ENCODE measurements around the gene CNDP2. TPM values are rescaled to one million over a fixed set of nuclear protein-coding genes. Genes with fewer than 3 reads are reported as not detected.

Gene CNDP2
- 34.9 TPM for total RNA-seq

DNA sequence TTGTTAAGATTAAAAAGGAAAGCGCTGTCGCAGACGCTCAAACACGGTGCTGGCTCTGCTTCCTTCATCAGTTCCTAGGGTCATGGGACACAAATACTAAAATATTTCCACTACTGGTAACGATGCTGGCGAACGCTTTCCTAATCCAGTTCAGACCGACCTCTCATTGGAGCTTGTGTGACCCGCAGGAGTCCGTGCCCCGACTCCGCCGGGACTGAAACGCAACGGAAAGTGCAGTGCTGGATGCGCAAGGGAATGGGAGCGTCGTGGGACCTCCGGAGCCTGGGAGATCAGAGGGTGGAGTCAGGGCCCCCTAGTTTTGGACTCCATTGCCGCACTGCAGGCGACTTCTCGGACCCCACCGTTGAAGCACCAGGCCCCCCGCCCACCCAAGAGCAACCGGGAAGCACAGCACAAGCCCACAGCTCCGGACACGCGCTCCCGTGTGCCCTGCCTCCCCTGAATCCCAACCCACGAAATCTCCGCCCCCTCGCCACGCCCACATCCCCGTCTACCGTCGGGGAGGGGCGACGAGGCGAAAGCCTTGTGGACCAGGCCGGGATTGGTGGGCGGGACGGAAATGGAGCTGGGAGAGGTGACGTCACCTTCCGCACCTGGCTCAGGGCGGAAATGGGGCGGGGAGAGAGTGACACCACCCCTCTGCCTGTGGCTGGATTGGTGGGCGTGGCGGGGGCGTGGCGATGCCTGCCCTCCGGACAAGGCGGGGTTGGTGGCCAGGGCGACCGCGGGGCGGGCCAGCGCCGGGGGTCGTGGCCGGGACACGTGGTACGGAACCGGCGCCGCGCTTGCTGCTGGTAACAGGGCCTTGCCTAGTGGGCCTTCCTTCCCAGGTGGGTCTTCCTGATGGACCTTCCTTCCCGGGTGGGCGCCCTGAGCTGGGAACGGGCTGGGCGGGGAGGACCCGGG, at the start of gene CNDP2:
CNDP2 (plus strand) TSS at position 783 of the 927 bp plus-strand sequence. CDS start 3,611 bp downstream, outside the sequence.
- peak; percentile 99 for DNase-seq

DNA sequence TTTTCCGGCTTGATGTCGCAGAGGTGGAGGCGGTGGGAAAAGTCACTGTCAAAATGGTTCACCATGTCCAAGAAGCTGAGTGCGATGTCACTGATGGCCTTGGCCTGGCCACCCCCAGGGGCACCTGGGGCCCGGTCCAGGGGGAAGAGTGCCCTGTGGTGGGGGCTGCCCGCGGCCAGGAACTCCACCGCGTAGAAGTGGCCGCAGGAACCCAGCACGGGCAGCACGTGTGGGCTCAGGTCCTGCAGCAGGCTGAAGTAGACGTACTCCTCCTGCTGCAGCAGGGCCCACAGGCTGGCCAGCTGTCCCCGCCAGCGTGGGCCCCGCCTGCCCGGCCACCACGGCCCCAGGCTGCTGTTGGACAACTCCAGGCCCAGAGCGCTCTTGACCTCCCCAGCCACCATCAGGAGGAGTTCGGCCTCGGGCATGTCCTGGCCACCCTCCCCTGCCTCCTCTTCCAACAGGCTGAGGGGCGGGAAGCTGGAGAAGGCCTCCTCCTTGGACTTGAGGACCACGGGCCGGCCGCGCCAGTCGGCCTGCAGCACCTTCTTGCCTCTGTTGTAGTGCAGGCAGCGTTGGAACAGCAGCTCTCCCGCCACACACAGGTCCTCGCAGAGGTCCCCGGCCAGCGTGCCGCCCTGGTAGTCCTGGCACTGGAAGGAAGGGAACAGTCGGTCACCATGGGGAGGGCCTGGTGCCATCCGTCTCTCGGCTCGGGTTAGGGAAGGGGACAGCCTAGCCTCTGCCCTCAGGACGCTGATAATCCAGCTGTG, 49.3 kb upstream of the CNDP2 start:
- no peak for DNase-seq

DNA sequence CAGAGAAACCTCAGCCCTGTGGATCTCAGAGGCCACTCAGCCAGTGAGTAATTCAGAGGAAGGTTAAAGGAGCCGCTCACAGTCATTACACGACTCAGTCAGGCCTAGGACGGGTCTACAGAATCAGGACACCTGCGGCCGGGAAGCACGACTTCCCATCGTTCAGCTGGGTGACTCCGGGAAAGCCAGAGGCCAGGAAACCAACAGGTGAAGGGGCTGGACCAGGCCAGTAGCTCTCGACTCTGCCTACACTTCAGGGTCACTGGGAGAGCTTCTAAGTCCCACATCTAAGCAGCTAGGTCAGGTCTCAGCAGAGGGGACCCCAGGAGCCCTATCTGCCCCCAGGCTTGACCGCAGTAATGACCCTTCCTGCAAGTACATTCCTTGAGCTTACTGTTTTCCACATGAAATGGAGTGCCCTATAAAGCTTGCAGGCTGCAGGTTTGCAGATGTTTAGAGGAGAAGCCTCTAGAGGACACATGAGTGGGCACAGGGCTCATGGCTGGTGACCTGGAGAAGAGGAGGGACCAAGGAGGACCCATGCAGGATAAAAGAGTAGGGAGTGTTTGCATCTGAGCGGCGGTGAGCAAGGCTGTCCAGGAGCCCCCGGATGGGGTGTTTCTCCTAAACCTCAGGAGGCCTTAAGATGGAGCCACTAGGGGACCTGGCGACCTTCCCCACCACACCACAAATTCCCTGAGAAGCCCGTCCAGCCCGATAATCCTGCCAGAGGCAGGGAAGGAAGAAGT, 48.6 kb upstream of the CNDP2 start:
- no peak for DNase-seq

DNA sequence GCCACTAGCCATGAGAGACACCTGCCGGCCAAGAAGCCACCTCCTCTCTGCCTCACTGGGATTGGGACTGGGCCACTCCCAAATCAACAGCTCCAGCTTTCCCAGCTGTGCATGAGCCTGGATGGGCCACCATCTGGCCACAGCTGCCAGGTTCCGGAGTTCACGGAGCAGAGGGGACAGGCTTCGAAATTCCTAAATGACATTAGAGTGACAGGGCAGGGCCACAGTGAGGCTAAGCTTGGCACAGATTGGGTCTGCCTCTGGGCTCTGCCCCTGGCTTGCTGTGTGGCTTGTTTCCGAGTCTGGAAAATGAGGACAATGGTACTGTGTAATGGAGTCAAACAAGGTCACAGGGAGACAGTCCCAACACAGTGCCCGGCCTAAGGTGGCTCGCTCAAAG, 45.5 kb upstream of the CNDP2 start:
- no peak for DNase-seq

DNA sequence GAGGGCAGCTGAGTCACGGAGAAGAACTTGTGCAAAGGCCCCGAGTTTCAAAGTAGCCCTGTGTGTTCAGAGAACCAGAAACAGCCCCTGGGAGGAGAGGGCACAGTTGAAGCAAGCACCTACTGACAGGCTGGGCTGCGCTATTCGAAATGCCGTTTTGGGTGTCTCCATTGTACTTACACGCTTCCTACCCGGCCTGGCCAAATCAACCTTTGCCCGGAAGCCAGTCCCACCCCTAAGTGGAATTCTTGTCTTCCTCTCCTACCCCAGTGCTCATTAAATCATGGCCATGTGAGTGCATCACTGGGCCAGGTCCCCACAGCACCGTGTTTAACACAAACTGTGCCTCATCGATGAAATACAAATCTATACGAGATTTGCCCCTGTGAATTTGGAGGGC, 45.0 kb upstream of the CNDP2 start:
- no peak for DNase-seq

DNA sequence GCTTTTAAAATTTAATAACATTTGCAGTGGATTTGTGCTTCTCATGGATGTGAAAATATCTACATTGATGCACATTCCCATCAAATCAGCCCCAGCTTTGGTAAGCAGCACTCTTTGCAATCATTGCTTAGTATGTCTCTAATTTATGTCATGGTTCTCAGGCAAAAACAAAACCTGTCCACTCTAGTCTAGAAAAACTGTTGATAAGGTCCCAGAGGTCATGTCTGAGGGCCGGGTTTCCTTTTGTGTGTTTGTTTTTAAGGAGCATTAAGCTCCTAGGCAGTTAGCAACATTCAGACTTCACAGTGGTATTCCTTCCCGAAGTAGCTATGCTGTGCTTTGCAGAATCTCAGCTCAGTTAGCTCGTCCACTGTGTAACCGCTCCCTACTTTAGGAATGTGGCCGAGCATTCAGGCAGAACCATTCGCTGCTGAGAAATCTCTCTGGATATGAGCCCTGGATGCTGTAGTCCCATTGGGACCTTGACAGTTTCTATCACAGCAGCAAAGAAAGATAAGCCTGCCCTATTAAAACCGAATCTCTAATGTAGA, 43.1 kb upstream of the CNDP2 start:
- no peak for DNase-seq

DNA sequence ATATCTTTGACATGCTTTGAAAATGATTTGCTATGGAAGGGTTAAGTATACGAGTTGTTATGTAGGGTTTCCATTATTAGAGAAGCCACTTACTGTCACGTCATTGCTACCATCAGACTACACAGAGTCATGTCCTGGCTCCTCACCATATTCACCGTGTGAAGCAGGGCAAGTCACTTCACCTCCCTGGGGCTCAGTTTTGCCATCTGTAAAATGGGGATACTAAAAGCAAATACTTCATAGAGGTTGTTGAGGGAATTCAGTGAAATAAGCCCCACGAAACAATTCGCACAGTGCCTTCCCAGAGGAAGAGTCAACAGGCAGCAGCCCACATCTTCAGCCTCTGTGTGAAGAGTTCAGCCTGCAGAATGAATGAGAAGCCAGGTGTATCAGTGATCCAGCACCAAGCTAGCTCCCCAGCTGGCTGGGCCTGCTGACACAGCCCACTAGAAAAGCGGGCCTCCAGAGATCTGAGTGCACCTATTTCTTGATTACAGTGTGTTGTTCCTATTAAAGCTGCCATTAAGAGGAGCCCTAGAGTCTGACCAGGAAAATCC, 42.4 kb upstream of the CNDP2 start:
- no peak for DNase-seq

DNA sequence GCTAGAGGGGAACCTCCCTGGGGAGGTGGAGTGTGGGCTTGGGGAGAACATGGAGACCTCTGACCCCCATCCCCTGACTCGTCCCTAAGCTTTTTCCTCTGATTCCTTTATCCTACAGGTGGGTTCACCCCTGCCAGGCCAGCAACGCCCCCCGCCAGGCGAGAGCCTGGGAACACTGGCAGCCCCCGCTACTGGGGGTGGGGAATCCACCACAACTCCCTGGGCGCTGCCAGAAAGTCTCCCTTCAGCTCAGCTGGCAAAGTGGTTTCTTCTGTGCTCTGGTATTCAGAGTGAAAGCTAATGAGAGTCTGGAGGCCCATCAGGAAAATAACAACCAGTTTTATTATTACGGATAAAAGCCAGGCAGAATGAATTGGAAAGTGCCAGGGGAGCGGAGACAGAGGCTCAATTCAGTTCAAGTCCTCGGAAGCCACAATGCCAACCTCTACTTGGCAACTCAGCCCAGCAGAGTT, 41.8 kb upstream of the CNDP2 start:
- DNase-seq, result no peak

DNA sequence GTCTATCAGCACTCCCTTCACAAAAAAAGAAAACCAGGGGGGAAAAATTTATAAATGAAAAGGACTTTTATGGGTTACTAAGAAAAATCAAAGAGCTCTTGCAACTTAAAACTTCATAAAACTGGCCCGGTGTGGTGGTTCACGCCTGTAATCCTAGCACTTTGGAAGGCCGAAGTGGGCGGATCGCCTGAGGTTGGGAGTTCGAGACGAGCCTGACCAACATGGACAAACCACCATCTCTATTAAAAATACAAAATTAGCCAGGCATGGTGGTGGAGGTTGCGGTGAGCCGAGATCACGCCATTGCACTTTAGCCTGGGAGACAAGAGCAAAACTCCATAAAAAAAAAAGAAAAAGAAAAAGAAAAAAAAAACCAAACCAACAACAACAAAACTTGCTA, 40.8 kb upstream of the CNDP2 start:
- no peak for DNase-seq

DNA sequence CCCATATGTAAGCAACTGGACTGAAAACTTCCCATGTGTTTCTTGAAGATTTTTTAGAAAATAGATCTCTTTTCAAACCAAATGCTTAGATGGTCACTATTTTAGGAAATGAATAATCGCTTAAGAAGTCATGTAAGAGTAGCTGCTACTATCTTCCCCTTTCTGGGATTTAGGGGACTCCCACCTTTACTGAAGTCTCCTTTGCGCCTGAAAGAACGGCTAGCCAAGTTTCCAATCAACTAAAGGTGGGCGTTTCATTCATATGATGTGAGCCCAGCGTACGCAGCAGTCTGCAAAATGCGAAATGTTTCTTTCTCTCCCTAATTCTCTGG, 40.2 kb upstream of the CNDP2 start:
- no peak for DNase-seq

DNA sequence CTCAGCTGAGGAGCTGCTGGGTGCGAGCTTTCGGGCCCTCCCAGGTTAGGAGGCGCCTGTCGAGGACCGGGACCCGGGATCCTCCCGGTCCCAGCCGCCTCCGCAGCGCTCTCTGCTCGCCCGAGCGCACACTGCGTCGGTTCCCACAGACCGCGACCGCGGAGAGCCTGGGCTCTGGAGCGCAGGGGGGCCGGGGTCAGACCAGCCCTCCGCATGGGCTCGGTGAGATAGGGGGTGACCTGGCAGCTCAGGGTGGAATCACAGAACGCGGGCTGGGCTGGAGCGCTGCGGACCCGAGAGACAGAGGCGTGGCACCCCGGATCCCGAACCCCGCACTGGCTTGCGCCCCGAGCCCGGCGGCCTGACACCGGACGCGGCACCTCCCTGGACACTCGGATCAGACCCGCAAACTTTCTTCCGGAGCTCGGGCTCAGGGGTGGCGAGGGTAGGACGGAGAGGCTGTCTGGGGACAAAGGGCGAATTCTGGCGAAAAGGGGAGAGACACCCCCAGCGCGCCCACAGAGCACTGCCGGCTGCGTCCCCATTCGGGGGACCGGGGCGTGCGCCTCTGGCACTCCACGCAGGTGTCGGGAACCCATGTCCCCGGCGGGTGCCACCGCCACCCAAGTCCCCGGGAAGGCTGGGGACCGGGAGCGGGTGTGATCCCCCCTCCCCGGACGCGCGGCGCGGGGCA, 39.7 kb upstream of the CNDP2 start:
- DNase-seq, result no peak

DNA sequence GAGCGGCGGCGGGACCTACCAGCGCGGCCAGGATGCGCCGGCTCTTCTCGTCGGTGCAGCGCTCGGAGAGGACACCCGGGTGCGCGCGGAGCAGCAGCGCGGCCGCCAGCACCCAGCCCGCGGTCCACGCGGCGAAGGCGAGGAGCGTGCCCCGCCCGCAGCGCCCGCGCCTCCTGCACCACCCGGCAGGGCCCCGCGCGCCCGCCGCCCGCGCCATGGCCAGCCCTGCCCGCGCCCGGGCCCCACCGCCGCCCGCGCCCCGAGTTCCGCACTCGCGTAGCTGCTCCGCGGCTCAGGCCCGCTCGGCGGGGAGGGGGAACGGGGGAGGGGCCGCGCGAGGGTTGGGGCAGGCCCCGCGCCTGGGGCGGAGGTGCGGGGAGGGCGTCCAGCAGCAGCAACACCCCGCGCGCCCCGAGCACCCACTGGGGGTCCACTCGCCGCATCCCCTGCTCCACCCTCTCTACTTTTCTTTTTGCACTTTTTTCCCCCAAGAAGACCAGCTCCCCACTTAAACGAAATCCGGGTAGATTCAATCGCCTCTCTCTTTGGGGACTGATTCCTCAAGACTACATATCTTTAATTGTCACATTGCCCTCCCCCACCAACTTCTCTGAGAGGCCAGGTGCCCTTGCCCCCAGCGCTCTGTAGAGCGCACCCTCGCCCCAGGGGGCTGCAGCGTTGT, 39.0 kb upstream of the CNDP2 start, which contains the start of gene DIPK1C:
DIPK1C (minus strand) TSS at position 266 of the 682 bp plus-strand sequence; CDS start at position 217, 49 bp downstream.
- DNase-seq, result no peak

DNA sequence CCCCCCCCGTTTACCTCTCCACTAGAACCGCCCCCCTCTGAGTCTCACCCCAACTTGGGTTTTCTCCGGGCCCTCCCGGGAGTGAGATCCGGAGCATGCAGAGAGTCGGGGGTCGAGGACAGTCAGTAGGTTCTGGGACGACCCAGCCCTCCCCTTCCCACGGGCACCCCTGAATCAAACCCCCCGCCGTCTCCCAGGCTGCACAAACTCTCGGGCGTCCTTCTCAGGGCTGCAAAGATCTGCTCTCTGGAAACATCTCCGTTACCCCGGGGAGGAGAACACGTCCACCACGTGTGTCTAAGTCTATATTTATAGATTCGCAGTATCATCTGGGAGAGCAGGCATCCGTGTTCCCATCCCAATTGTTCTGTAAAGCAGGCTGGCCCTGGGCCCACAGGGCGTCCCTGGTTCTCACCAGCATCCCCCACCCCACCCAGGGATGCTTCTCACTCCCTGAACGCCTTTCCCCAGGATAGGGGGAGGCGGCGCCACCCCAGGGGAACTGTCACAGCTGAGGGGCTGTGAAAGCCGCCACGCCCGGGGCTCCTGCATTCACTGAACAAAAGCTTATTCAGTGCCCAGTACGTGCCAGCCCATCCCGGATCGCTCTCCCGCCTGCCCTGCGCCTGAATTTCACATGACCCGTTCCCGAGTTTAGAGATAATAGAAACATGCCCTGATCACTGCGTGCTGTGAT, 38.3 kb upstream of the CNDP2 start:
- DNase-seq, result no peak

DNA sequence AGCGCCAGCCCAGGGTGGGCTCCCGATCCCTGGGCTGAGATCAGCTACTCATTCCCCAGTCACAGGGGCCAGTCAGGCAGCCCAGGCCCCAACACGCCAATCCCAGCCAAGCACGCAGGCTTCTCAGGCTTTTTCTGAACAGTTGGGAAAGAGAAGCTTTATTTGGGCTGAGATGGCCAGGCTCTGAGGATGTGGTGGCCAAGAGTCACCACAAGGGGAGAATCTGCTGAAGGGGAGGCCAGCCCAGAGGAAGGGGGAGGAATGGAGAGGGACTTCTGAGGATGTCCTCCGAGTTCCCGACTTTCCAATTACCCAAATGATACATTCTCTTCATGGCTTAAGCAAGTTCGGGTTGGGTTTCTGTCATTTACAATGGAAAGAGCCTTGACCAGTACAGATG, 36.3 kb upstream of the CNDP2 start:
- no peak for DNase-seq

DNA sequence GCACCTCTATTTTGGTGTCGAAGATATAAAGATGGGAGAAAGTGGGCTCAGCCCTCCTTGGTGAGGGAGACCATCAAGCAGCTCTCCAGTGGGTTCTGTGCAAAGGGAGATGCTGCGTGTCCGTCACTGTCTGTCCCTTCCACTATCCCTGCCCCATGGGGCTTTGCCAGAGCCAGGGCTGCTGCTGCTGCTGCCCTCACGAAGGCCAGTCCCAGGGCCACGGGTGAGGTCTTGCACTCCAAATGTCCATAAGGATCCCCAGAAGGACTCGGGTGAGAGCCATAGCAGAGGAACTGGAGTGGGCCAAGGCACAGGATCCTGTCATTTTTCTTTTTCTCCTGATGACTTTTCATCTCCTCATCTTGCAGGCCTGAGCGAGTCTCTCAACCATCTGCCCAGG, 35.3 kb upstream of the CNDP2 start:
- DNase-seq, result no peak

DNA sequence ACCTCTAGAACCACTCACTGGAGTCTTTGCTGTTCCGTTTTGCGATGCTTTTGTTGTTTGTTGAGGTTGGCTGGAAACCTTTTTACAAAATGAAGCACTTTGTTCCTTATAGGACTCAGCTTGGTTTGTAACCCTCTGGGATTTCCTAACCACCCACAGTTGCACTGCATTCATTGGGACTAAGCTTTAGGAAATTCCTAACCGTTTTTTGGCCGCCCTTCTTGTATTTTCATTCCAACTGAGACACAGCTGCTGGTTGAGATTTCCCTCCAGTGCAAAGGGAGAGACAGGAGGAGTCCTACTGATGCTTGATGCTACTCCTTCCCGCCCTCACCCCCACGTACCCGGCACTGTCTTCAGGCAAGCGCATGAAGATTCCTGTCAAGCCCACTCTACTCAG, 32.9 kb upstream of the CNDP2 start:
- peak; percentile 18 for DNase-seq

DNA sequence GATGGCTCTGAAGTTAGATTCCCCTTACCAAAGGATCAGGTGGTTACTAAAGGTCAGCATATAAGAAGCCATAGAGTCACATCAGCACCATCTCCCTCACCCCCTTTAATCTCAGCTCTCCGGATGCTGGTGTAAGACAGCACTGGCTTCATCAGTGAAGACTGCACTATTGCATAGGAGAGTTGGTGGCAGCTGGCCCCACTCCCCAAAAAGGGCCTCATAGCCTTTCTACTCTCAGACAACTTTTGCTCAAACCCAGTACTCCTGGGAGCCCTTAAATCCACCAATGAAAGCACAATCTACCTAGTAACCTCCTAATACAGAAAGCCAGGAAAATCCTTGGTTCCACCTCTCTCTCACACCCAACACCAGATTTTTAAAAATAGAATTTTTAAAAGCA, 32.2 kb upstream of the CNDP2 start:
- no peak for DNase-seq

DNA sequence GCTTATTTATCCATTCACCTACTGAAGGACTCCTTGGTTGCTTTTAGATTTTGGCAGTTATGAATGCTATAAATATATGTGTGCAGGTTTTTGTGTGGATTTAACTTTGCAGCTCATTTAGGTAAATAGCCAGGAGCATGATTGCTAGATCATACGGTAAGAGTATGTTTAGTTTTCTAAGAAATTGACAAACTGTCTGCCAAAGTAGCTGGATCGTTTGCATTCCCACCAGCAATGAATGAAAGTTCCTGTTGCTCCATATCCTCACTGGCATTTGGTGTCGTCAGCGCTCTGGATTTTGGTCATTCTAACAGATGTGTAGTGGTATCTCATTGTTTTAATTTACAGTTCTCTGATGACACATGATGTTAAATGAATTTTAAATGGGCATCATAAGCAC, 30.4 kb upstream of the CNDP2 start:
- DNase-seq, result no peak

DNA sequence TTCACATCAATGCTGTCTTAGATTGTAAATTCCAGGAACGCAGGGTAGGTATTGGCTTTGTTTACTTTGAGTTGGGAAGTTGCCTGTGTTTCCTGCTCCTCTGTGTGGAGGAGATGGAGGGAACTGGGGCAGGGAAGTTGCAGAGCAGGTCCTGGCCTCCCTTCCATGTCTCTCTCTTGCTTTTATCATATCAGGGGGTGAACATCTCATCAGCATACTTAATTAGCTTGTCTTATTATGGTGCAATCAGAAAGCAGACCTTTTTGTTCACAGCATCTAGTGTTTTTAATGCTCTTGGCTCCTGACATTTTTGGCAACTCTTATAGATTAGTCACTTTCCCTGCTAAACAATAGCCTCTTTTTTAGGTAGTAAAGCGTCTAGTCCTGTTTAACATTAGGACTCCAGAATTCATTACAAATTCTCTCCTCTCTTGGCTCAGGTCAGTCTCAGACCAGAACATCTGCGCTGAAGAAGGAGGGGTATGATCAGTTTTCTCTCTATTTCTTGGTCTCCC, 27.6 kb upstream of the CNDP2 start:
- peak; percentile 70 for DNase-seq

DNA sequence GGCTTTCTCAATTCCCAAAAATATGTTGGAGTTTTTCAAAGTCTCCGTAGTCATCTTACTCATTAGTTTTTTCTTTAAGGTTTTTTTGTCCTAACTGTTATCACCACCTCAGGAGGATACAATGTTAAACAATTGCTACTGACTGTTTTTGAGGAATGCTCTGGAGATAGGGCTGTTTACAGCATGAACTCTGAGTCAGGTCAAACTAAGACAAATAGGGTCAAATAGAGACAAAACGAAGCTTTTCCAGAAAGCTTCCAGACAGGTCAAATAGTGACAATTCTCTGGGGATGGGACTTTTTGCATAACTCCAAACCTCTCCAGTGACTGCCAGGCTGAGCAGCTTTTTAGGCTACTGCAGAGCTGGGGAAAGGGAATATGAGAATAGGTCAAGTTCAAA, 23.9 kb upstream of the CNDP2 start:
- no peak for DNase-seq
